H1 (cell line): ENCODE measurements around the gene EPN3.

Experiments used
- EZH2 ChIP-seq: fragments of 200-600 bp; sonication (generic); IDR thresholded peaks from 2 replicates; pipeline ENCODE4 v1.7.1; 2012; ENCODE audit warnings: low read depth, mild to moderate bottlenecking, moderate library complexity, low read length, inconsistent platforms; ENCODE audit not compliant: severe bottlenecking
- FOSL1 ChIP-seq: IDR thresholded peaks from 2 replicates; pipeline ENCODE4 v1.6.1; 2011; ENCODE audit warnings: mild to moderate bottlenecking, low read depth, low read length, moderate library complexity; ENCODE audit not compliant: insufficient read depth
- JUN ChIP-seq: IDR thresholded peaks from 2 replicates; pipeline ENCODE4 v1.6.1; 2011; ENCODE audit warnings: low read depth, mild to moderate bottlenecking, improper control_type of control experiment, low read length
- JUND ChIP-seq: IDR thresholded peaks from 2 replicates; pipeline ENCODE4 v1.6.1; 2011; ENCODE audit warnings: mild to moderate bottlenecking, improper control_type of control experiment, low read length
- NANOG ChIP-seq: IDR thresholded peaks from 2 replicates; pipeline ENCODE4 v1.6.1; 2011; ENCODE audit warnings: low read length, low read depth, mild to moderate bottlenecking, inconsistent platforms; ENCODE audit not compliant: insufficient read depth, poor library complexity, severe bottlenecking
- RNF2 ChIP-seq: fragments of 200-900, 300-1000 bp; sonication (generic); IDR thresholded peaks from 2 replicates; pipeline ENCODE4 v1.7.1; 2016; ENCODE audit warnings: borderline replicate concordance, low read depth, mild to moderate bottlenecking, antibody characterized with exemption, low read length; ENCODE audit not compliant: poor library complexity, severe bottlenecking; ENCODE audit errors: missing control alignments
- TCF12 ChIP-seq: IDR thresholded peaks from 2 replicates; pipeline ENCODE4 v1.6.1; 2011; ENCODE audit warnings: low read depth, mild to moderate bottlenecking, low read length
- TF ChIP-seq, protein P1 (sequence below), 3 experiments: IDR thresholded peaks; 1 replicate in 2 of 3; 2 replicates in 1 of 3; pipeline versions ENCODE4 v1.5.1 to v1.6.1; 2011; ENCODE audit warnings: low read length in 3 of 3, mild to moderate bottlenecking in 3 of 3, inconsistent platforms in 2 of 3, low read depth in 1 of 3, moderate library complexity in 1 of 3; ENCODE audit not compliant: insufficient read depth in 1 of 3; ENCODE audit errors: control extremely low read depth in 1 of 3

DNA sequence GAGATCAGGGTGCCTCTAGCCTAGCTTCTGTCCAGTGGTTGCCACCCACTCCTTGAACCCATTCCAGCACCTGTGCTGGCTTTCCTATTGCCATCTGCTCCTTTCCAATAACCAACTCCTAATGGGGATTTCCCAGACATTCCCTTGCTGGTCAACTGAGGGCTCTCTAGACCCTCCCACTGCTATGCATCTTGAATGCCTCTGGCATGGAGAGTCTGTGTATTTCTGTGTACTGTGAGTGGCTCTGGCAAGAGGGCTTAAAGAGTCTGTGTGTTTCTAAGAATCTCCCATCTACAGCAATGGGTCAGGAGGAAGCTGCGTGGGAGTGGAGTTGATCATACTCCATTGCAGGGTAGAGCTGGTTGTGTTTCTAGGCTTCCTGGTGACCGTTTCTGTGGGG lies 11.0 kb upstream of the EPN3 start:
- TF ChIP-seq RNF2: no peak
- TF ChIP-seq, protein P1, sequence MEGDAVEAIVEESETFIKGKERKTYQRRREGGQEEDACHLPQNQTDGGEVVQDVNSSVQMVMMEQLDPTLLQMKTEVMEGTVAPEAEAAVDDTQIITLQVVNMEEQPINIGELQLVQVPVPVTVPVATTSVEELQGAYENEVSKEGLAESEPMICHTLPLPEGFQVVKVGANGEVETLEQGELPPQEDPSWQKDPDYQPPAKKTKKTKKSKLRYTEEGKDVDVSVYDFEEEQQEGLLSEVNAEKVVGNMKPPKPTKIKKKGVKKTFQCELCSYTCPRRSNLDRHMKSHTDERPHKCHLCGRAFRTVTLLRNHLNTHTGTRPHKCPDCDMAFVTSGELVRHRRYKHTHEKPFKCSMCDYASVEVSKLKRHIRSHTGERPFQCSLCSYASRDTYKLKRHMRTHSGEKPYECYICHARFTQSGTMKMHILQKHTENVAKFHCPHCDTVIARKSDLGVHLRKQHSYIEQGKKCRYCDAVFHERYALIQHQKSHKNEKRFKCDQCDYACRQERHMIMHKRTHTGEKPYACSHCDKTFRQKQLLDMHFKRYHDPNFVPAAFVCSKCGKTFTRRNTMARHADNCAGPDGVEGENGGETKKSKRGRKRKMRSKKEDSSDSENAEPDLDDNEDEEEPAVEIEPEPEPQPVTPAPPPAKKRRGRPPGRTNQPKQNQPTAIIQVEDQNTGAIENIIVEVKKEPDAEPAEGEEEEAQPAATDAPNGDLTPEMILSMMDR (IDR thresholded peaks at IDR 0.05; ENCODE audit: control extremely low read depth in 1 of 3, insufficient read depth in 1 of 3, low read depth in 1 of 3, low read length in 3 of 3): no peak
- no peak for TF ChIP-seq EZH2
- TF ChIP-seq FOSL1: no peak
- TF ChIP-seq TCF12: no peak
- TF ChIP-seq JUND: no peak
- no peak for TF ChIP-seq NANOG
- no peak for TF ChIP-seq JUN
